Measurements from ENCODE around the gene DCHS1.
"Not testable (repeated sequence)": the region's sequence is repeated elsewhere in the genome, so short reads cannot be mapped to it uniquely, and the experiment has no call there.

Gene DCHS1

DNA sequence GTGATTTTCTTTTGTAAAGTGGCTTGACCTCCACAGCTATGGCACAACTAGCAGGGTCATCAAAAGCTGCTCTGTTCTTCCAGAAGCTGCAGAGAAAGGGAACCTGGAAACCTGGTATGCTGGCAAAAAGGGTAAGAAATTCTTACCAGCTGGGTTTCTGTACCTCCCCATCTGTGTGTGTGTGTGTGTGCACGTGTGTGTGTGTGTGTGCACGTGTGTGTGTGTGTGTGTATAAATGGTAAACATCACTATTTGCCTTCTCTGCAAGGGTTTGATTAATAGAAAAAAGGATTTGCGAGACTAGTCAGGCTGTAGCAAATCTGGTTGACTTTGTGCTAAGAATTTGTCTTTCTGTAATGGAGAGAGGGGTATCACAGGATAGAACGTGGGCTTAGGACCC is 32.3 kb upstream of the DCHS1 start:
- no peak overlapping the region for H3K4me3 ChIP-seq (ENCODE audit: low read length)
- DNase-seq (ENCODE audit: low read depth), result no peak
- TF ChIP-seq, protein P1, sequence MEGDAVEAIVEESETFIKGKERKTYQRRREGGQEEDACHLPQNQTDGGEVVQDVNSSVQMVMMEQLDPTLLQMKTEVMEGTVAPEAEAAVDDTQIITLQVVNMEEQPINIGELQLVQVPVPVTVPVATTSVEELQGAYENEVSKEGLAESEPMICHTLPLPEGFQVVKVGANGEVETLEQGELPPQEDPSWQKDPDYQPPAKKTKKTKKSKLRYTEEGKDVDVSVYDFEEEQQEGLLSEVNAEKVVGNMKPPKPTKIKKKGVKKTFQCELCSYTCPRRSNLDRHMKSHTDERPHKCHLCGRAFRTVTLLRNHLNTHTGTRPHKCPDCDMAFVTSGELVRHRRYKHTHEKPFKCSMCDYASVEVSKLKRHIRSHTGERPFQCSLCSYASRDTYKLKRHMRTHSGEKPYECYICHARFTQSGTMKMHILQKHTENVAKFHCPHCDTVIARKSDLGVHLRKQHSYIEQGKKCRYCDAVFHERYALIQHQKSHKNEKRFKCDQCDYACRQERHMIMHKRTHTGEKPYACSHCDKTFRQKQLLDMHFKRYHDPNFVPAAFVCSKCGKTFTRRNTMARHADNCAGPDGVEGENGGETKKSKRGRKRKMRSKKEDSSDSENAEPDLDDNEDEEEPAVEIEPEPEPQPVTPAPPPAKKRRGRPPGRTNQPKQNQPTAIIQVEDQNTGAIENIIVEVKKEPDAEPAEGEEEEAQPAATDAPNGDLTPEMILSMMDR (conservative IDR thresholded peaks at IDR 0.05; ENCODE audit: low read length), result no peak

DNA sequence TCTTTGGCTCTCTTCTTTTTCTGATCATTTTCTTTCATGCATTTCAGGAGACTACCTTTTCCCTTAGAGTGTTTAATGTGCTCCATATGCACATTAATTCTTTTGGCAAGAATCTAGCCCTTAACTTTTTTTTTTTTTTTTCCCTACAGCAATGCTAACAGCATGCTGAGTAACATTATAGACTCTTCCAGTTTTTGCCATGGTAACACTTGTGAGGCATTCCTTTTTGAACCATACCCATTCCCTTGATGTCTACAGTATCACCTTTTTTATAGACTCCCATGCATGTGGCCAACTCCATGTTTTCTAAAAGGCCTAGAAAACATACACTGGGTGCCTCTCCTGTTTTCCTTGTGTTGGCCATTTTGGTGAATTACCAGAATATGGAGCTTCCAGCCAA is 30.4 kb upstream of the DCHS1 start:
- TF ChIP-seq, protein P1 (conservative IDR thresholded peaks at IDR 0.05; ENCODE audit: low read length), result no peak
- DNase-seq (ENCODE audit: low read depth), result no peak

DNA sequence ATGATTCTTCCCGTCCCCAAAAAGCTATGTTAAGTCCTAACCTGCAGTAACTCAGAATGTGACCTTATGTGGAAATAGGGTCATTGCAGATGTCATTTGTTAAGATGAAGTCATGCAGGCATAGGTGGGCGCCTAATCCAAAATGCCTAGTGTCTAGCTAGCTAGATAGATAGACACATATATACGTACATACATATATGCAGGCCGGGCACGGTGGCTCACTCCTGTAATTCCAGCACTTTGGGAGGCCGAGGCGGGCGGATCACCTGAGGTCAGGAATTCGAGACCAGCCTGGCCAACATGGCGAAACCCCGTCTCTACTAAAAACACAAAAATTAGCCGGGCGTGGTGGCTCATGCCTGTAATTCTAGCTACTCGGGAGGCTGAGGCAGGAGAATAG is 28.5 kb upstream of the DCHS1 start:
- not testable (repeated sequence) for DNase-seq (ENCODE audit: low read depth); H3K4me3 ChIP-seq (ENCODE audit: low read length)

More for the DNA sequence above, 30.4 kb upstream of the DCHS1 start:
- no peak overlapping the region for H3K4me3 ChIP-seq (ENCODE audit: low read length)

DNA sequence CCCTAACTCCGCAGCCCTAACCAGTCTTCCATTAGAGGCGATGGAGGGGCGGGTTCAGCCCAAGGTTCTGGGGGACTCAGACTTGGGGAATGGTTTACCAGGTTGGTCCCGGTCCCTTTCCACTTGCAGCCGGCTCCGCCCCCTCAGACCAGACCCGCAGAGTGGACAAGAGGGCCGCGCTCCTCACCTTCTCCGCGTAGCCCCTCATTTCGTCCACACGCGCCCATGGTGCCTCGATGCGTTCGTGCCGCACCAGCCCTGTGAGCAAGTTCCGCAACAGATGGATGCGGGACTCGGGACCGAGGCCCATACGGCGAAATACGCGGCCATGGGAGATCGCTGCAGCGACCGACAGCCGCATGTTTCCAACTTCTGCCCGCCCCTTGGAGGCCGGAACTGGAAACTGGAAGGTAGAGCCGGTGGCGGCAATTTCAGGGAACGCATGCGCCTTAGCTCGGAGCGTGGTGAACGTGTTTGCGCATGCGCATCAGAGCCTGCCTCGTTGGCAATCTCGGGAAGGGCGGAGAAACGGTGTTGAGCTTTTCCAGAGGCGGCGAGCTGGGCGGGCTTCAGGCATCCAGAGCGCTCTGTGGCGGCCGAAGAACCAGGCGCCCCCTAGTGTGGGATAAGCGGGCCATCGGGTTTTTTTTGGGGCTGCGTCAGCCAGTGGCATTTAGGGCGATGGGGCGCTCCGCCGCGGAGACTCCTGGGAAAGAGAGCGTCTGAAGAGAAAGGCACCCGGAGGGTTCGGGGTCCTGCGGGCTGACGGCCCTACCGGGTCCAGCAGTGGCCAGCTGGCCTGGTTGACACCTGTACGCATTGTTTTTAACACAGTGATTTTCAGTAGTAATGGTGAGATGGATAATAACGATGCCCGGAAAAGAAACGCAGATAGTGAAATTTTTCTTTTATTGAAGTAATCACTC is 27.6 kb upstream of the DCHS1 start, which contains the start of gene MRPL17:
MRPL17 (minus strand) TSS at position 405 of the 926 bp plus-strand sequence; CDS start at position 361, 44 bp downstream.
- H3K4me3 ChIP-seq (ENCODE audit: low read length), result peak within 1 kb of the TSS; percentile 99
- TF ChIP-seq, protein P1 (conservative IDR thresholded peaks at IDR 0.05; ENCODE audit: low read length), result peak; percentile 78
- DNase-seq (ENCODE audit: low read depth), result peak; percentile 98

DNA sequence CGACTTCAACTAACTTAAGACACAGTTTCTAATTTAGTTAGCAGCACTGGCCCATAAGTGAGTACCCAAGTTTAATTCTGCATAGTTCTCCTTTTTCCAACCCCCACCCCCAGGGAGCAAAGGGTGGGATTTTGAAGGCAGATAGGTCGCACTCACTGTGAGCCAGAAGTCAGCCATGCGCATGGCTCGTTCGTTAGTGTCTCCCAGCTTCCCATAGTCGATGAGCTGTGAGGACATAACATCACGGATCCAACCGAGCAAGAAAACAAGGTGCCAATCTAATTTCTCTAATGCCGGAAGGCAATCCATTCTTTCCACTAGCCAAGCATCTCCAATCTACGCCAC is 27.0 kb upstream of the DCHS1 start:
- DNase-seq (ENCODE audit: low read depth), result no peak
- peak overlapping the region; percentile 99 for H3K4me3 ChIP-seq (ENCODE audit: low read length)
- TF ChIP-seq, protein P1 (conservative IDR thresholded peaks at IDR 0.05; ENCODE audit: low read length), result no peak

DNA sequence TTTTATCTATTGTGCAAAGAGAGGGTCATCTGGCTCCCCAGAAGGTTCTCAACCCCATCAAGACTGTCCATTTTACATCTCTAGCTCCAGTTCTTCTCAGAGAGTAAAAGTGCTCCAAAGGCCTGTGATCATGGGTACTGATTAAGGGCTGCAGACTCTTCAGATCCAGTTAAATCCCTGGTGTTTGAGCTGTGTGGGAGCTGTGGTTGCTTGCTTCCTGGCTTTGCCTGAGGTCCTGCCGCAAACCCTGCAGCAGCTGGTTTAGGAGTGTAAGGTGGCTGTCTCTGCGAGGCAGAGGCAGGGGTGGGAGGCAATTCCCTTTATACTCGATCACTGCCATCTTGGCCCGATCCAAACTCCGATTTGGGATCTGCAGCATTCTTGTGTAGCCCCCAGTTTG is 26.3 kb upstream of the DCHS1 start:
- H3K4me3 ChIP-seq (ENCODE audit: low read length), result peak overlapping the region; percentile 99
- DNase-seq (ENCODE audit: low read depth), result peak; percentile 32
- TF ChIP-seq, protein P1 (conservative IDR thresholded peaks at IDR 0.05; ENCODE audit: low read length), result no peak

DNA sequence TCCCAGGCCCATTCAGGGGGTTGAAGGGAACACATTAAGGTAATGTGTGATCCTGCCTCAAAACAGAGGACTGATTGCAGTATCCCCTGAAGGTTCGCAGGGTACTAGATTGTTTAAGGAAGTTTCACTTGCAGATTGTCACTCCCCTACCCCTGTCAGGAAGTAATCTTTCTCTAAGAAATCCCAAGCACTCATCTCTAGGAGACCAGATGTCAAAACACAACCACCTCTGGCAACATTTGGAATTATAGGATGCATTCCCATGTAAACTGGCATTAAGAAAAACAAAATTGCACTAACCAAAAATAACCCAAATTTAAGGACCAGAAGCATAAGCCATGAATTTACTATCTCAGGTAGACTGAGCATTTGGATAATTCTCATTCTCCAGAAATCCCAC is 25.9 kb upstream of the DCHS1 start:
- TF ChIP-seq, protein P1 (conservative IDR thresholded peaks at IDR 0.05; ENCODE audit: low read length), result no peak
- H3K4me3 ChIP-seq (ENCODE audit: low read length), result peak overlapping the region; percentile 99
- DNase-seq (ENCODE audit: low read depth), result no peak
